Endothelial cell of umbilical vein (primary cell): ENCODE results near the gene ELMO1. TPM values are rescaled to one million over a fixed set of nuclear protein-coding genes. Genes with fewer than 3 reads are reported as not detected.

Source experiments
- BruUV-seq: library from RNA; stranded (reverse); fragments of 400-500 nt; replicated peaks from 2 replicates; lab custom pipeline; 2021; lab: Mats Ljungman, UMichigan
- CTCF ChIA-PET: fragments of 300-600, 350-600 bp; sonication (Branson Sonifier 250); formaldehyde crosslinking; loops from one replicate; lab custom pipeline; 2021; ENCODE audit warnings: antibody characterized with exemption, inconsistent platforms; lab: Charles Lee
- POLR2A ChIA-PET: fragments of 300-600, 350-600 bp; sonication (Branson Sonifier 250); formaldehyde crosslinking; loops from one replicate; lab custom pipeline; 2021; ENCODE audit warnings: antibody characterized with exemption, inconsistent platforms; lab: Charles Lee
- DNase-seq: peaks from one replicate; pipeline ENCODE4 v3.0.0-alpha.2; 2011; ENCODE audit warnings: low read depth, low spot score
- FAIRE-seq: peaks from 2 replicates; lab custom pipeline; 2011; peaks lifted over from hg19 to GRCh38; lab: Jason Lieb, UNC
- H2AFZ ChIP-seq: 2 replicates; pipeline ENCODE4 v1.6.0; 2012; ENCODE audit warnings: low read depth, low read length, control low read depth, inconsistent platforms
- H3K27ac ChIP-seq: 2 replicates; pipeline ENCODE4 v1.5.1; 2011; ENCODE audit warnings: low read depth, mild to moderate bottlenecking, control low read depth, low read length, moderate library complexity; ENCODE audit not compliant: insufficient read depth
- H3K27me3 ChIP-seq, 2 experiments: 2 replicates each; pipeline versions ENCODE4 v1.6.0 to v1.6.1; 2011; ENCODE audit warnings: low read length in 2 of 2, mixed read lengths in 1 of 2; ENCODE audit not compliant: control insufficient read depth in 2 of 2, insufficient read depth in 2 of 2
- H3K36me3 ChIP-seq, 2 experiments: 2 replicates in 1 of 2; 3 replicates in 1 of 2; pipeline ENCODE4 v1.5.1; 2011; ENCODE audit warnings: low read length in 2 of 2, mild to moderate bottlenecking in 1 of 2, moderate library complexity in 1 of 2; ENCODE audit not compliant: control insufficient read depth in 2 of 2, insufficient read depth in 2 of 2; ENCODE audit errors: extremely low read depth in 1 of 2
- H3K4me1 ChIP-seq: 3 replicates; pipeline ENCODE4 v1.5.1; 2011; ENCODE audit warnings: mild to moderate bottlenecking, low read length; ENCODE audit not compliant: control insufficient read depth, insufficient read depth; ENCODE audit errors: extremely low read depth
- H3K4me2 ChIP-seq: 2 replicates; pipeline ENCODE4 v1.6.1; 2011; ENCODE audit warnings: low read length, control low read depth, mixed read lengths; ENCODE audit not compliant: insufficient read depth
- H3K4me3 ChIP-seq, 3 experiments: fragments of 200-600 bp in 1 of 3; sonication (generic), shearing (Covaris generic) in 1 of 3; replicated peaks in 1 of 3; 2 replicates each; pipeline ENCODE4 v1.5.1; 2011 to 2016; ENCODE audit warnings: control low read depth in 3 of 3, low read length in 3 of 3, mild to moderate bottlenecking in 2 of 3, inconsistent platforms in 1 of 3, low read depth in 1 of 3, moderate library complexity in 1 of 3; ENCODE audit not compliant: insufficient read depth in 1 of 3
- H3K79me2 ChIP-seq: 2 replicates; pipeline ENCODE4 v1.6.0; 2012; ENCODE audit warnings: low read length, inconsistent platforms; ENCODE audit not compliant: control insufficient read depth, insufficient read depth
- H3K9ac ChIP-seq: replicated peaks from 2 replicates; pipeline ENCODE3; 2011; ENCODE audit warnings: low read length, control low read depth; ENCODE audit not compliant: insufficient read depth; ENCODE audit errors: extremely low read depth
- H3K9me1 ChIP-seq: replicated peaks from 3 replicates; pipeline ENCODE4 v1.6.0; 2011; ENCODE audit warnings: mild to moderate bottlenecking, low read length; ENCODE audit not compliant: control insufficient read depth, insufficient read depth; ENCODE audit errors: extremely low read depth
- H3K9me3 ChIP-seq: replicated peaks from 2 replicates; pipeline ENCODE4 v1.5.1; 2012; ENCODE audit warnings: low read length, inconsistent platforms; ENCODE audit not compliant: control insufficient read depth, insufficient read depth
- H4K20me1 ChIP-seq: replicated peaks from 2 replicates; pipeline ENCODE3; 2011; ENCODE audit warnings: mild to moderate bottlenecking, low read length; ENCODE audit not compliant: control insufficient read depth, insufficient read depth; ENCODE audit errors: extremely low read depth
- EZH2 ChIP-seq: IDR thresholded peaks from 2 replicates; pipeline ENCODE4 v1.6.1; 2012; ENCODE audit warnings: borderline replicate concordance, low read depth, mild to moderate bottlenecking, moderate library complexity, low read length, inconsistent platforms; ENCODE audit not compliant: severe bottlenecking
- FOS ChIP-seq: IDR thresholded peaks from 2 replicates; pipeline ENCODE4 v1.6.1; 2011; ENCODE audit warnings: mild to moderate bottlenecking, low read length, moderate library complexity, borderline replicate concordance; ENCODE audit not compliant: insufficient read depth
- GATA2 ChIP-seq: IDR thresholded peaks from 2 replicates; pipeline ENCODE4 v1.7.0; 2011; ENCODE audit warnings: low read depth, mild to moderate bottlenecking, moderate library complexity, mixed read lengths, low read length; ENCODE audit not compliant: insufficient read length, insufficient read depth
- JUN ChIP-seq: IDR thresholded peaks from 2 replicates; pipeline ENCODE4 v1.6.1; 2011; ENCODE audit warnings: borderline replicate concordance, low read depth; ENCODE audit not compliant: insufficient read length, insufficient read depth
- MYC ChIP-seq: IDR thresholded peaks from one replicate; pipeline ENCODE4 v1.6.1; 2011; ENCODE audit warnings: mild to moderate bottlenecking, low read depth, low read length
- POLR2A ChIP-seq: IDR thresholded peaks from 2 replicates; pipeline ENCODE4 v1.6.1; 2012; ENCODE audit warnings: low read depth, mild to moderate bottlenecking, control low read depth, low read length
- POLR2AphosphoS5 ChIP-seq: IDR thresholded peaks from 2 replicates; pipeline ENCODE4 v1.6.1; 2012; ENCODE audit warnings: low read depth, mild to moderate bottlenecking, control low read depth, low read length, moderate library complexity; ENCODE audit not compliant: insufficient read depth
- dilution Hi-C: fragments of 300-500 bp; cut with MboI; formaldehyde crosslinking; loops from one replicate; pipeline ENCODE4 v1.15.0; 2019; ENCODE audit warnings: low sequenced_read_pairs; ENCODE audit not compliant: extremely low pct_ligation_motif_present
- intact Hi-C: fragments of 100-400 bp; cut with micrococcal nuclease; formaldehyde crosslinking; loops from one replicate; pipeline ENCODE4 v1.10.0; 2022
- polyA plus RNA-seq, 4 experiments: library from polyadenylated mRNA; depleted of rRNA in 3 of 4; stranded (reverse) in 3 of 4; unstranded in 1 of 4; fragments of >200 nt; gene quantifications; 2 replicates each; pipeline versions ENCODE4 v1.2.1 to v1.2.3, GENCODE V29; 2011 to 2012; ENCODE audit warnings: missing spikeins in 1 of 4
- total RNA-seq: library from RNA; stranded (reverse); gene quantifications from 2 replicates; pipeline ENCODE4 v1.2.3, GENCODE V29; 2021
- TF ChIP-seq, protein P1 (sequence below), 2 donors: IDR thresholded peaks; 1 replicate in 1 of 2; 2 replicates in 1 of 2; pipeline ENCODE4 v1.5.1; 2011; ENCODE audit warnings: low read length in 2 of 2, mild to moderate bottlenecking in 2 of 2, moderate library complexity in 2 of 2, control low read depth in 1 of 2, inconsistent platforms in 1 of 2, low read depth in 1 of 2; ENCODE audit not compliant: insufficient read depth in 1 of 2; ENCODE audit errors: extremely low read depth in 1 of 2
- TF ChIP-seq, protein P2 (sequence below): IDR thresholded peaks from 2 replicates; pipeline ENCODE4 v1.6.1; 2011; ENCODE audit not compliant: insufficient read depth, insufficient read length

The ELMO1 gene
- total and polyA plus RNA-seq, 2 donors (not counting 3 experiments of a cell fraction or from before 2014, with no cell fraction given) = 17.0 to 30.6 TPM

DNA sequence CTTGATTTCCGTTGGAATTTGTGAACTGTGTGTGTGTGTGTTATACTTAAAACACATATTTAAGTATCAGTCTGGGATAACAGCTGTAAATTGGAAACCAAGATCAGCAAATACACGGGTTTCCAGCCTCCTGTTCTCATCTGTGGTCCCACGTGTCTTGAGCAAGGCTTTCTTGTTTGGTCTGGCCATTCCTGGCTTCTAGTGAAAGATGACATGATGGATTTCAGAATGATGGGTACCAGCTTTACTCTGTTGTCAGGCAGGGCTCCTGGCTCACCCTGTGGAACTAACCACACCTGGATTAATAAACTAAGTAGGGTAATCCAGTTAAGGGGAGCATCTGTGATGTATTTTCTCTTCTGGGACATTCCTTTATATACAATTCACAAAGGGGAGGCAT is 378.2 kb downstream of the ELMO1 start:
- dilution Hi-C loops = no loop called here

More for the DNA sequence above, 378.2 kb downstream of the ELMO1 start:
- no peak for DNase-seq
- Histone ChIP-seq H3K4me1 (no peaks in the 10 kb centered on the region), H3K27ac (no peak overlapping the region), H3K9ac (no peak overlapping the region), H3K9me1 (no peaks in the 10 kb centered on the region), H2AFZ (no peak overlapping the region), H3K4me3 (no peak overlapping the region), H3K79me2 (no peaks in the 10 kb centered on the region), H3K27me3 (no peaks in the 10 kb centered on the region), H3K4me2 (no peak overlapping the region), H3K9me3 (no peaks in the 10 kb centered on the region), H3K36me3 (no peaks in the 10 kb centered on the region), H4K20me1 (no peaks in the 10 kb centered on the region)
- TF ChIP-seq, protein P1, sequence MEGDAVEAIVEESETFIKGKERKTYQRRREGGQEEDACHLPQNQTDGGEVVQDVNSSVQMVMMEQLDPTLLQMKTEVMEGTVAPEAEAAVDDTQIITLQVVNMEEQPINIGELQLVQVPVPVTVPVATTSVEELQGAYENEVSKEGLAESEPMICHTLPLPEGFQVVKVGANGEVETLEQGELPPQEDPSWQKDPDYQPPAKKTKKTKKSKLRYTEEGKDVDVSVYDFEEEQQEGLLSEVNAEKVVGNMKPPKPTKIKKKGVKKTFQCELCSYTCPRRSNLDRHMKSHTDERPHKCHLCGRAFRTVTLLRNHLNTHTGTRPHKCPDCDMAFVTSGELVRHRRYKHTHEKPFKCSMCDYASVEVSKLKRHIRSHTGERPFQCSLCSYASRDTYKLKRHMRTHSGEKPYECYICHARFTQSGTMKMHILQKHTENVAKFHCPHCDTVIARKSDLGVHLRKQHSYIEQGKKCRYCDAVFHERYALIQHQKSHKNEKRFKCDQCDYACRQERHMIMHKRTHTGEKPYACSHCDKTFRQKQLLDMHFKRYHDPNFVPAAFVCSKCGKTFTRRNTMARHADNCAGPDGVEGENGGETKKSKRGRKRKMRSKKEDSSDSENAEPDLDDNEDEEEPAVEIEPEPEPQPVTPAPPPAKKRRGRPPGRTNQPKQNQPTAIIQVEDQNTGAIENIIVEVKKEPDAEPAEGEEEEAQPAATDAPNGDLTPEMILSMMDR (IDR thresholded peaks at IDR 0.05; ENCODE audit: extremely low read depth in 1 of 2, insufficient read depth in 1 of 2, low read depth in 1 of 2, low read length in 2 of 2) = no peak
- TF ChIP-seq POLR2A (no peak), GATA2 (no peak), MYC (no peak), FOS (no peak), POLR2AphosphoS5 (no peak), JUN (no peak), EZH2 (no peak)
- TF ChIP-seq, protein P2, sequence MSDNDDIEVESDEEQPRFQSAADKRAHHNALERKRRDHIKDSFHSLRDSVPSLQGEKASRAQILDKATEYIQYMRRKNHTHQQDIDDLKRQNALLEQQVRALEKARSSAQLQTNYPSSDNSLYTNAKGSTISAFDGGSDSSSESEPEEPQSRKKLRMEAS = no peak
- no TSS peak for BruUV-seq
- ChIA-PET POLR2A (no interaction called here), CTCF (interaction anchor here (0.9 to 1.4 kb wide), 2 partner anchors 111 kb away, joined by 3 to 4 read pairs; no protein-coding TSS in a partner anchor)
- FAIRE-seq = no peak
- intact Hi-C loops = no loop called here
